Prostate gland (tissue), 2 donors: ENCODE results near the gene CNTNAP2. TPM values are rescaled to one million over a fixed set of nuclear protein-coding genes. Genes with fewer than 3 reads are reported as not detected.

Experiments used
- DNase-seq: peaks from one replicate; pipeline ENCODE4 v3.0.0-alpha.2; 2019; ENCODE audit warnings: low spot score
- H3K27ac ChIP-seq, 2 donors: fragments of 200-600 bp; sonication (generic); 2 replicates each; pipeline ENCODE4 v1.5.1; 2017 to 2019
- H3K27me3 ChIP-seq: fragments of 200-600 bp; sonication (generic); replicated peaks from 2 replicates; pipeline ENCODE4 v1.5.1; 2019; ENCODE audit not compliant: insufficient read depth
- H3K36me3 ChIP-seq, 2 donors: fragments of 200-600 bp; sonication (generic); 1 replicate in 1 of 2; 2 replicates in 1 of 2; pipeline versions ENCODE4 v1.5.1 to v1.8.1; 2017 to 2019
- H3K4me1 ChIP-seq: fragments of 200-600 bp; sonication (generic); replicated peaks from 2 replicates; pipeline ENCODE4 v1.5.1; 2019
- H3K4me3 ChIP-seq, 2 donors: fragments of 200-600 bp; sonication (generic); 2 replicates each; pipeline ENCODE4 v1.5.1; 2017 to 2019
- H3K9me3 ChIP-seq: fragments of 200-600 bp; sonication (generic); 2 replicates; pipeline ENCODE4 v1.5.1; 2017
- POLR2A ChIP-seq: fragments of 450-650 bp; IDR thresholded peaks from one replicate; pipeline ENCODE4 v1.6.1; 2016; ENCODE audit warnings: antibody characterized with exemption, mild to moderate bottlenecking
- POLR2AphosphoS5 ChIP-seq: sonication (generic); formaldehyde crosslinking; IDR thresholded peaks from one replicate; pipeline ENCODE4 v1.6.1; 2017; ENCODE audit warnings: antibody characterized with exemption
- WGBS: methylation state at CpG from one replicate; pipeline ENCODE4 v1.1.5; 2018; 5-methylcytosine and 5-hydroxymethylcytosine counted together
- intact Hi-C: fragments of 100-400 bp; cut with DNase I; formaldehyde crosslinking; loops from one replicate; pipeline ENCODE4 v1.14.2; 2022
- total RNA-seq, 2 donors: library from RNA; depleted of rRNA; stranded (reverse); fragments of >200 nt; gene quantifications; one replicate each; pipeline ENCODE4 v1.1.0, GENCODE V29; 2016
- TF ChIP-seq, protein P1 (sequence below), 4 experiments: fragments of 200-600 bp in 2 of 4; fragments of 450-650 bp in 2 of 4; sonication (generic) in 2 of 4; IDR thresholded peaks; 1 replicate in 3 of 4; 2 replicates in 1 of 4; pipeline ENCODE4 v1.5.1; 2016 to 2019; ENCODE audit warnings: antibody characterized with exemption in 4 of 4, mild to moderate bottlenecking in 2 of 4, moderate library complexity in 2 of 4

Gene CNTNAP2
- total RNA-seq, 2 donors from 2014 or later: 10.6 to 43.7 TPM

DNA sequence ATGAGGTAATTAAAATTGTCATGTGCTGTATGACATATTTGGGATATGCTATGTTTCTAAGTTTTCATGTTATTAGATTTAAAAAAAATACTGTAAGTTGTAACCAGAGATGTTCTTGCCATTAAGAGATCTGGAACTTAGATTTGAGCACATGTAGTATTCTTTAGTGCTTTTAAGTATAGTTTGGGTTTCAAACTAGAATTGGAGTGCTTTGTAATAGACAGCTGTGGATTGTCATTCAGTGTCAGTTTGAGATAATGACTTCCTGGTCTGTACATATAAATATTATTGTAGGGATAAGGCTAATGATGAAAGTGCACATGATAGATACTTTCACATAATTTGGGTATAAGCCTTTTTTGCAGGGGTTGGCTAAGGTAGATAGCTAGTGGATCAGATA is 936.2 kb downstream of the CNTNAP2 start:
- H3K27me3 ChIP-seq: no peaks in the 10 kb centered on the region
- no peak for DNase-seq
- H3K9me3 ChIP-seq: no peaks in the 10 kb centered on the region
- no peak overlapping the region for H3K4me3 ChIP-seq
- TF ChIP-seq POLR2AphosphoS5: no peak
- TF ChIP-seq, protein P1, sequence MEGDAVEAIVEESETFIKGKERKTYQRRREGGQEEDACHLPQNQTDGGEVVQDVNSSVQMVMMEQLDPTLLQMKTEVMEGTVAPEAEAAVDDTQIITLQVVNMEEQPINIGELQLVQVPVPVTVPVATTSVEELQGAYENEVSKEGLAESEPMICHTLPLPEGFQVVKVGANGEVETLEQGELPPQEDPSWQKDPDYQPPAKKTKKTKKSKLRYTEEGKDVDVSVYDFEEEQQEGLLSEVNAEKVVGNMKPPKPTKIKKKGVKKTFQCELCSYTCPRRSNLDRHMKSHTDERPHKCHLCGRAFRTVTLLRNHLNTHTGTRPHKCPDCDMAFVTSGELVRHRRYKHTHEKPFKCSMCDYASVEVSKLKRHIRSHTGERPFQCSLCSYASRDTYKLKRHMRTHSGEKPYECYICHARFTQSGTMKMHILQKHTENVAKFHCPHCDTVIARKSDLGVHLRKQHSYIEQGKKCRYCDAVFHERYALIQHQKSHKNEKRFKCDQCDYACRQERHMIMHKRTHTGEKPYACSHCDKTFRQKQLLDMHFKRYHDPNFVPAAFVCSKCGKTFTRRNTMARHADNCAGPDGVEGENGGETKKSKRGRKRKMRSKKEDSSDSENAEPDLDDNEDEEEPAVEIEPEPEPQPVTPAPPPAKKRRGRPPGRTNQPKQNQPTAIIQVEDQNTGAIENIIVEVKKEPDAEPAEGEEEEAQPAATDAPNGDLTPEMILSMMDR (IDR thresholded peaks at IDR 0.05): no peak
- TF ChIP-seq POLR2A: no peak
- no peaks in the 10 kb centered on the region for H3K36me3 ChIP-seq
- H3K4me1 ChIP-seq: no peaks in the 10 kb centered on the region
- H3K27ac ChIP-seq: no peak overlapping the region
- intact Hi-C loops: no loop called here

GRCh38 chr7:147053746-147054145 is 937.1 kb downstream of the CNTNAP2 start:
- no peak for DNase-seq
- 80% methylated on average over 5 of the region's 5 CpGs for WGBS
- no peak overlapping the region for H3K27ac ChIP-seq
- intact Hi-C loops: no loop called here
- H3K4me3 ChIP-seq: no peak overlapping the region
- no peaks in the 10 kb centered on the region for H3K4me1 ChIP-seq
- no peaks in the 10 kb centered on the region for H3K9me3 ChIP-seq
- no peak for TF ChIP-seq POLR2A
- TF ChIP-seq POLR2AphosphoS5: no peak
- TF ChIP-seq, protein P1 (IDR thresholded peaks at IDR 0.05): no peak
- H3K27me3 ChIP-seq: no peaks in the 10 kb centered on the region
- no peaks in the 10 kb centered on the region for H3K36me3 ChIP-seq

GRCh38 chr7:147060070-147060469 is 943.5 kb downstream of the CNTNAP2 start:
- H3K27ac ChIP-seq: no peak overlapping the region
- intact Hi-C loops: no loop called here
- 96% methylated on average over 3 of the region's 3 CpGs for WGBS
- DNase-seq: no peak
- no peaks in the 10 kb centered on the region for H3K27me3 ChIP-seq
- no peaks in the 10 kb centered on the region for H3K36me3 ChIP-seq
- no peak overlapping the region for H3K4me3 ChIP-seq
- no peaks in the 10 kb centered on the region for H3K9me3 ChIP-seq
- TF ChIP-seq POLR2AphosphoS5 (no peak), POLR2A (no peak)
- TF ChIP-seq, protein P1 (IDR thresholded peaks at IDR 0.05): no peak
- H3K4me1 ChIP-seq: no peaks in the 10 kb centered on the region

DNA sequence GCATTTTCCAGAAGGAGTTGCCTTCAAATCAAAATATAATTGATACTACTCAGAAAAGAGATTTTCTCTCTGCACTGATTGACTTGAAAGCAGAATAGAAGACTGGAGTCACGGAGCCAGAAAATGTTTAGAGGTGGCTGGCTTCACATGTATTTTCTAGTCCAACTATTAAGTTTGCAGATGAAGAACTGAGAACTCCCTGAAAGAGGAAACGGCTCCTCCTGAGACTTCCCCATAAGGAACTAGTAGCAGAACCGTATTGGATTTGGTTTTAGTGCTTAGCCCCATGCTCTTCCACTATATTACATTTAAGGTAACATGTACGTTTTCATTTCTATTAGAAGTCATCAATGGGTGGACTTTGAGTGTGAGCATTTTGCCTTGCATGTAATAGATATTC is 946.3 kb downstream of the CNTNAP2 start:
- Histone ChIP-seq H3K36me3 (no peaks in the 10 kb centered on the region), H3K27me3 (no peaks in the 10 kb centered on the region), H3K4me1 (no peaks in the 10 kb centered on the region), H3K9me3 (no peaks in the 10 kb centered on the region), H3K4me3 (no peak overlapping the region), H3K27ac (no peak overlapping the region)
- no peak for DNase-seq
- intact Hi-C loops: no loop called here
- TF ChIP-seq, protein P1 (IDR thresholded peaks at IDR 0.05): no peak
- TF ChIP-seq POLR2A (no peak), POLR2AphosphoS5 (no peak)
- 90% methylated on average over 4 of the region's 4 CpGs for WGBS

- intact Hi-C loops: no loop called here
- WGBS: 79% methylated on average over 5 of the region's 5 CpGs
Measured at GRCh38 chr7:147068842-147069241, 952.2 kb downstream of the CNTNAP2 start.

More at GRCh38 chr7:147068842-147069241, 952.2 kb downstream of the CNTNAP2 start:
- Histone ChIP-seq H3K4me1 (no peaks in the 10 kb centered on the region), H3K27me3 (no peaks in the 10 kb centered on the region), H3K9me3 (no peaks in the 10 kb centered on the region), H3K27ac (no peak overlapping the region), H3K36me3 (no peaks in the 10 kb centered on the region), H3K4me3 (no peak overlapping the region)
- no peak for TF ChIP-seq POLR2AphosphoS5
- TF ChIP-seq POLR2A: no peak
- TF ChIP-seq, protein P1 (IDR thresholded peaks at IDR 0.05): no peak
- DNase-seq: no peak
